ENCODE results near the gene AKAP10.
"Not testable (repeated sequence)": the region's sequence is repeated elsewhere in the genome, so short reads cannot be mapped to it uniquely, and the experiment has no call there.

Gene AKAP10

DNA sequence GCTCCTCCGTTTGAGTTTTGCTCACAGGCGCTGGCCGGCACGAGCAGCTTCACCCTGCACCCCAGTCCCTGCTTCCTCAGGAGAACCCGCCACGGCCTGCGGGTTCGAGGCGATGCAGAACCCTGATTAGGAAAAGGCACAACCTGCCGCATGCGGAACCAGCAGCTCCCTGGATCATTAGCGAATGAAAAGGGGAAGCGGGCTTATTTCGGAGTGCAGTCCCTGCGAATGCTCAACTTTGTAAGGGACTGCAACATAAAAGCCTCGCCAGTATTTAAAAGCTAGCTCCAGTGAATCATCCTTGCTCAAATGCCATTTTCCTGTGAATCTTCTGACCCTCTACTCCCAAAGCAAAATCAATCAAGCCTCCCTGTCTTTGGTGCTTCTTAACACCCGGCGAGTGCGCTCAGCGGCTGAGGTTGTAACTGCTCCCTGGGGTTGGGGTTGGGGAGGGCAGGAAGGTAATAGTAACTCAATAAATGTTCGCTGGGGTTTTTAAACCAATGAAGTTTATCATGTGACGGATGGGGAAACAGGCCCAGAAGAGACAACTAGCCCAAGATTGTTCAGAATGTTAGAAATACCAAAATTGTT, 678 bp upstream of the AKAP10 start:
- peak; percentile 76 for DNase-seq

- no peak for DNase-seq
These were observed 2.0 kb downstream of the AKAP10 start for GRCh38 chr17:19975601-19976000.

DNA sequence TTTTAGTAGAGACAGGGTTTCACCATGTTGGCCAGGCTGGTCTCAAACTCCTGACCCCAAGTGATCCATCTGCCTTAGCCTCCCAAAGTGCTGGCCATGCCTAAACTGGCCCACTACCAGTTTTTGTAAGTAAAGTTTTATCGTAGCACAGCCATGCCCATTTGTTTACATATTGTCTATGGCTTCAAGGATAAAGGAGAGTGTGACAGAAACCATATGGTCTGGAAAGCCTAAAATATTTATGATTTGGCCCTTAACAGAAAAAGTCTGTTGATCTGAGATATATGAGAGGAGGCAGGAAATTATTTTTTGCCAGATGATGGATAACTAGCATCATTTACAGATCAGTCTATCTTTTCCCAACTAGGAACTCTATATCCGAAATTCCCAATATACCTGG, 4.5 kb downstream of the AKAP10 start:
- DNase-seq: no peak

DNA sequence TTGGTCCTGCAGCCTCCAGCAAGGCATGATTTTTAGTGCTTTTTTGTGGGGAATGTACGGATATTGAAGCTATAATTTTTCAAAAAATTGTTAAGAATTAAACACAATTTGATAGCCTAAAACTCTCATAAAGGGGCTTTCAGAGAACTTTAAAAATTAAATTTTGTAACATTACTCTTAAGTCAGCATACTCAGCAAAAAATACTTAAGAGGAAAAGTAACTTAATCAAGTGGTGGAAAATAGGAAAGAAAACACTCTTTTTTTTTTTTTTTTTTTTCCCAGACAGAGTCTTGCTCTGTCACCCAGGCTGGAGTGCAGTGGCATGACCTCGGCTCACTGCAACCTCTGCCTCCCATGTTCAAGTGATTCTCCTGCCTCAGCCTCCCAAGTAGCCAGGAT, 14.7 kb downstream of the AKAP10 start:
- DNase-seq: not testable (repeated sequence)

DNA sequence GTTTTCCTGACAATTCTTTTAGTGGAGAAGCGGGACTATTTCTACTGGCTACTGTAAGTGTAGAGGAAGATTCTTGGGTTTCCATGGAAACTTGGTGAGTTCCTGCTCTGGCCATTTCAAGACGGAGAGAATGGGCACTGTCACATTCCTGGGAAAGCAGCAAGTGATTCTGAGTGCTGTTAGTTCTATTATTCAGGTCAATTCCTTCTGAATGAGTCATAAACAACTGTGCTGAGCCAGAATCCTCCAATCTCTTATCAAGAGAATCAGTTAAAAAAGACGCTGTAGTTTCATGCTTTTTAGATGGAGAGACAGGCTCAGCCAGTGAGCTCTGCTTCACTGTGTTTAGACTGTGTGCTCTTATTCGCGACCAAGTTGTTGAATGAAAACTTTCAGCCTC, 19.6 kb downstream of the AKAP10 start:
- no peak for DNase-seq

GRCh38 chr17:19955099-19955498, 22.5 kb downstream of the AKAP10 start:
- no peak for DNase-seq

DNA sequence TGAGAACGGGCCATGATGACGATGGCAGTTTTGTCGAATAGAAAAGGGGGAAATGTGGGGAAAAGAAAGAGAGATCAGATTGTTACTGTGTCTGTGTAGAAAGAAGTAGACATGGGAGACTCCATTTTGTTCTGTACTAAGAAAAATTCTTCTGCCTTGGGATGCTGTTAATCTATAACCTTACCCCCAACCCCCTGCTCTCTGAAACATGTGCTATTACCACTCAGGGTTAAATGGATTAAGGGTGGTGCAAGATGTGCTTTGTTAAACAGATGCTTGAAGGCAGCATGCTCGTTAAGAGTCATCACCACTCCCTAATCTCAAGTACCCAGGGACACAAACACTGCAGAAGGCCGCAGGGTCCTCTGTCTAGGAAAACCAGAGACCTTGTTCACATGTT, 26.2 kb downstream of the AKAP10 start:
- not testable (repeated sequence) for DNase-seq

GRCh38 chr17:19950624-19951195, 26.9 kb downstream of the AKAP10 start:
- not testable (repeated sequence) for DNase-seq

- peak; percentile 21 for DNase-seq
These were observed 29.3 kb downstream of the AKAP10 start for GRCh38 chr17:19948116-19948943.

DNA sequence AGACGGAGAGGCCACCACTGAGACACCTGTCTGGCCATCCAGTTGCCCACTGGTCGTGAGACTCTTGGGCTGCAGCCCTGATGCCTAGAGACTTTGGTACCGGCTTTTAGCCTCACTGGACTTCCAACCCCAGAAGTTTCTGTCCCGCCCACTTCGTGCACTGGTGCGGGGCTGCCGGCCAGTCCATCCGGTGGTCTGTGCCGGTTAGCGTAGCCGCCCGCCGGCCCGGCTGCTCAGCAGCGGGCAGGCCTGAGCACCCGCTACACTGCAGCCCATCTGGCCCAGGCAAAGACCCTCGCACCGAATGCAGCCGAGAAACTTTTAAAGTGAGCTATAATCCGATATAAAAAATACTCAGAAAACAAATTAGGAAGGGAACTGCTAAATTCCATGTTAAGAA, 30.7 kb downstream of the AKAP10 start:
- DNase-seq: no peak

DNA sequence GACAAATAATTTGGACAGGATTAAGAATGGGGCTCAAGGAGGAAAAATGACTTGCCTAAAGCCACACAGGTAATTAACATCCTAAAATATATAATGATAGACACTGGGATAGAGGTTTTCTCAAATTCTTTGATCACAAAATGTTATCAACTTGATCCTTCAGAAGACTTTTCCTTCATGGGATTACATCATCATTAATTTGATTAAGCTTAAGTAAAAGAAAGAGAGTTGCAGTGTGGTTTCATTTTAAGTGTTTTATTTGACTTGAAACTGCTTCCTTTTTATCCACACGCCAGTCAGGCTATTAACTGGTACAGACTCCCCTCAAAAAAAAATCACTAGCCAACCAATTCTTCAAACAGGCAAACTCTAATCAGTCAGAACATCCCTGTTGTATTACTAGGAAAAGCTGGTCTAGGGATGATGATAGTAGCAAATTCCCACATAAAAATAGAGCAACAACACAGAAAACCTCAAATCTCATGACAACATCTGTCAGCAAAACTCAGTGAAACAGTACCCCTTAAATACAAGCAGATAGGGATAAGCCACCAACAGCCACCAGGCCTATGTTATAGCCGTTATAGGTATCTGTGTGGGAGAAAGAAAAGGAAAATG, 32.5 kb downstream of the AKAP10 start:
- DNase-seq: peak; percentile 88

- no peak for DNase-seq
These were observed 34.0 kb downstream of the AKAP10 start for GRCh38 chr17:19943599-19943998.

DNA sequence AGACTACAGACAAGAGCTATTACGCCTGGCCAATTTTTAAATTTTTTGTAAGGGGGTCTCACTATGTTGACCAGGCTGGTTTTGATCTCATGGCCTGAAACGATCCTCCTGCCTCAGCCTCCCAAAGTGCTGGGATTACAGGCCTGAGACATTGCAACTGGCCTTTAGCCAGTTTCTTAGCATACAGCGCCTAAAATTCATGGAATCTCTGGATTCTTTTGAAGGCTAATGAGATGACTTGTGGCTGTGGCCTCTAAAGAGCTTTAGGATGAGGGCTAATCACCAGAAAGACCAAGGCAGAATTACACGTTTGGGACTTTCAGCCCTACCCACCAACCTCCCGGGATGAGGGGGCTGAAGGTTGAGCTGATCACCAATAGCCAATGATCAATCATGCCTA, 34.6 kb downstream of the AKAP10 start:
- no peak for DNase-seq

GRCh38 chr17:19940722-19941464, 36.7 kb downstream of the AKAP10 start:
- DNase-seq: peak; percentile 27

GRCh38 chr17:19939993-19940721, 37.5 kb downstream of the AKAP10 start:
- DNase-seq: no peak

DNA sequence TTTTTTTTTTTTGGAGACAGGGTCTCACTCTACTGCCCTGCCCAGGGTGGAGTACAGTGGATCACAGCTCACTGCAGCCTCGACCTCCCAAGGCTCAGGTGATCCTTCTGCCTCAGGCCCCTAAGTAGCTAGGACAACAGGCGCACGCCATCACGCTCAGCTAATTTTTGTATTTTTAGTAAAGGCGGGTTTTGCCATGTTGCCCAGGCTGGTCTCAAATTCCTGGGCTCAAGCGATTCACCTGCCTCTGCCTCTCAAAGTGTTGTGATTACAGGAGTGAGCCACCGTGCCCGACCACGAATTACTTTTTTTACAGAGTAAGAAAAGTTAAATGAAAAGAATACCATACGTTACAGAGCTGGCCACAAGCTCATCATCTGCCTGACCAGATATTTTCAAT, 38.9 kb downstream of the AKAP10 start:
- DNase-seq: no peak

- no peak for DNase-seq
These were observed 40.1 kb downstream of the AKAP10 start for GRCh38 chr17:19937522-19937921.

- no peak for DNase-seq
These were observed 42.5 kb downstream of the AKAP10 start for GRCh38 chr17:19935169-19935568.

DNA sequence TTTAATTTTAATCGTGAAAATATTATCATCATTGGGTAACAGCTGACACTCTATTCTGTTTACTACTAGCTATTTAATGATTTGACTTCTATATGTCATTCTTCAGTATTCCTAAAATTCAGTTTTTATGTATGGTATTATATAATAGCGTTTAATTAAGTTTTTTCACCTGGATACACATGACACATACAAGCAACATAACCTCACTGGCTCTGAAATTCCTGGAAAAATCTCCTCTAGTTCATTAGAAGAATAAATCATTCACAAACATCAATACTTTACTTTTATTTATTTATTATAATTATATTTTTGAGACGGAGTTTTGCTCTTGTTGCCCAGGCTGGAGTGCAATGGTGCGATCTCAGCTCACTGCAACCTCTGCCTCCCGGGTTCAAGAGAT, 44.0 kb downstream of the AKAP10 start:
- no peak for DNase-seq

DNA sequence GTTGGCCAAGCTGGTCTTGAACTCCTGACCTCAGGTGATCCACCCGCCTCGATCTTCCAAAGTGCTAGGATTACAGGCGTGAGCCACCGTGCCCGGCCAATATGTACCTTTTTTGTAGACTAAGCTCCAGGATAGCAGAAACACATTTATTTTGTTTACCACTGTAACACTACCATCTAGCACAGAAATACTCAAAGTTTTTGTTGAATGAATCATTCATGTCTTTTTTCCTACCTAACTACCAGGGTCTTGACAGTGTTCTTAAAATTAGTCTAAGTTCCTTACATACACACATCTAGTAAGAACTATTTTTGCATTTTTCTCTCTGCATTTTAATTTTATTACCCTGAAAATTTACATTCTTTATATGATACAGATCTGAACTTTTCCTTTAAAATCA, 44.4 kb downstream of the AKAP10 start:
- no peak for DNase-seq

DNA sequence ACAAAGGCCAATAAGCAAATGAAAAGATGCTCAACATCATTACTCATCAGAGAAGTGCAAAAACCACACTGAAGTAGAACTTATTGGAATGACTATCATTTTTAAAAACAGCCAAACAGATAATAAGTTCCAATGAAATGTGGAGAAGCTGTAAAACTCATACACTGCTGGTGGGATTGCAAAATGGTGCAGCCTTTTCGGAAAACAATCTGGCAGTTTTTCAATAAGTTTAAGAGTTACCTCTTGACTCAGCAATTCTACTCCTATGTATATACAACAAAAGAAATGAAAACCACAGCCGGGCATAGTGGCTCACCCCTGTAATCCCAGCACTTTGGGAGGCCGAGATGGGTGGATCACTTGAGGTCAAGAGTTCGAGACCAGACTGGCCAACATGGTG, 49.3 kb downstream of the AKAP10 start:
- DNase-seq: no peak

DNA sequence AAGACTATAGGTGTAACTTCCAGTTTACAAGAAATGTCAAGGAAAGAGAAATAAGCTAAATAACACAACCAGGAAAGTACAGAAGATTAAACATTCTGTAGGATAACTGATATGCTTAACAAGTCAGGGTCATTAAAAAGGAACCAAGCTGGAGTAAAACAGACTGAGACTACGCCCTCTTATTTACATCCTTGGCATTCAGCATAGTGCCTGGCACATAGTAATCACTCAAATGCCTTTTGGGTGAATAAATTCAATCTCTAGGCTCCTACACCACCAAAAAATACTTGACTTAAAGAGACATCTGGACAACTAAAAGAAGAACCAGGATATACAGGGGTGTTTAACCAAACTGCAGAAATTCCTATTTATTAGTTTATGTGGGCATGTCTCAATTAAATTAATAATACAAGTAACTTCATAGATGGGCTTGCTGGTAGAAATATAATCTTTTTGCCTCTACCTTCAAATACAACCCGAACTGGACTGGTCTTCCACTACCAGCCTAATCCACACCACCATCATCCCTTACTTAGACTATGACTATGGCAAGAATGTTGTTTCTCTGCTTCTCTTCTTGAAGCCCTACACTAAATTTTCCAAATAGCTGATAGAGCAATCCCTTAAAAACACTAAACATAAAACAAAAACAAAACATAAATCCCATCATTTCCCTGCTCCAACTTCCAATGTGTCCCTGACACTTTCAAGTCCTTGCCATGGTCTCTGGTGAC, 62.2 kb downstream of the AKAP10 start:
- DNase-seq: no peak

Data from hematopoietic multipotent progenitor cell treated with erythropoietin and hydrocortisone succinate and interleukin-3 and kit ligand, for 8 days (in vitro differentiated cells).